ENCODE data around the gene PDE7B.

Gene PDE7B

GRCh38 chr6:135828021-135828420, 23.5 kb upstream of the PDE7B start:
- TF ChIP-seq CTCF (conservative IDR thresholded peaks at IDR 0.05), result no peak
- TF ChIP-seq ZFX (IDR thresholded peaks at IDR 0.05), result no peak
- no peak overlapping the region for H3K27ac ChIP-seq

- no peak overlapping the region for H3K27ac ChIP-seq
- TF ChIP-seq ZFX (IDR thresholded peaks at IDR 0.05) (no peak), CTCF (conservative IDR thresholded peaks at IDR 0.05) (no peak)
These were observed 21.0 kb upstream of the PDE7B start for GRCh38 chr6:135830452-135830881.

DNA sequence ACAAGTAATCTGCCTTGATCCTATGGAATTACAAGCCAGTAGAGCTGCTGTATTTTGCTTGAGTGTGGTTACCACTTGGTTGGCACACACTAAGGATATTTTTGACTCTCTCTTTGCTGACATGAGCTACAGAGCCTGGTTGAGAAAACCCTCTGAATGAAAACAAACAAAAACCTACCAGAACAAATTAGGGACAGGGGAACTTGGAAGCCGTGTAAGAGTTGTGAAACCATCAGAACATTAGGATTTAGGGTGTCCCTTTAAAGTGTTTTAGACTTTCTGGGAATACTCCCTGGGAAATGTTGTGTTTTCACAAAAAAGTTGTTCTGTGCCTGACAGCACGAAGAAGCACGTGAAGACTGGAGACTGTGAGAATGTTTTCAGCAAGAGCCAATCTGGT, 20.5 kb upstream of the PDE7B start:
- no peak overlapping the region for H3K27ac ChIP-seq
- TF ChIP-seq CTCF (conservative IDR thresholded peaks at IDR 0.05) (no peak), ZFX (IDR thresholded peaks at IDR 0.05) (no peak)

DNA sequence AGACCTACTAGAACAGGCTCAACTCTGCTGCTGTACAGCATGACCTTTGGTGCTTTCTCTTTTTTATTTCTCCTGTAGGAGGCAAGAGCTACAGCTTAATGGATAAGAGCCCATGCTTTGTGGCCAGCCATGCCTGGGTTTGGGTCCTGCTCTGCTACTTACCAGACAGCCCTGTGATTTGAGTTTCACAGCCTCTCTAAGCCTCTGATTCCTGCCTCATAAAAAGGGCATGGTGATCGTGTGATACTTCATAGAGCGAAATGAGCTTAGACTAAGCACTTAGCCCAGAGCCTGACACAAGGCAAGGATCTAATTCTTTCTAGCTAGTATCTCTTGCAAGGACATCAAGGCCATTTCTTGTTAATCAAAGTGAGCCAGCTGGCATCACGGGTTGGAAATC, 19.3 kb upstream of the PDE7B start:
- no peak for TF ChIP-seq ZFX (IDR thresholded peaks at IDR 0.05)
- no peak for TF ChIP-seq CTCF (conservative IDR thresholded peaks at IDR 0.05)
- H3K27ac ChIP-seq, result no peak overlapping the region

DNA sequence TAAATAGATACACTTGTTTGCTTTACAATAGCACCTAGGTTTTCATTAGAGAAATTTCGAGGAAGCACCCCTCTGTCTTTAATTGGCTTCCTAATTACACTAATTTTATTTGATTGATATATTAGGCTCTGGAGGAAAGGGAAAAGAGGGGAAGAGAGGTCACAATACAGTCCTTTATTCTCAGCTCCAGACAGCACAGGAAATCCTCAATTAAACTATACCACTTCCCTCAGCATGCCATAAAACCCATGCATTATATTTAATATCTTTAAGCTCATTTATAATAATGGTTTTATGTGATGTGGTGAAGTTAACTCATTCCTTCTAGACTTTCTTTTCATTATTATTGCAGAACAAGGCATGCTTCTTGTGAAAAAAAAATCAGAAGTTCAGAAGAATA, 17.7 kb upstream of the PDE7B start:
- TF ChIP-seq ZFX (IDR thresholded peaks at IDR 0.05), result no peak
- TF ChIP-seq CTCF (conservative IDR thresholded peaks at IDR 0.05), result no peak
- no peak overlapping the region for H3K27ac ChIP-seq

- no peak overlapping the region for H3K27ac ChIP-seq
- TF ChIP-seq ZFX (IDR thresholded peaks at IDR 0.05), result no peak
- no peak for TF ChIP-seq CTCF (conservative IDR thresholded peaks at IDR 0.05)
These were observed 13.6 kb upstream of the PDE7B start for GRCh38 chr6:135837735-135838449.

DNA sequence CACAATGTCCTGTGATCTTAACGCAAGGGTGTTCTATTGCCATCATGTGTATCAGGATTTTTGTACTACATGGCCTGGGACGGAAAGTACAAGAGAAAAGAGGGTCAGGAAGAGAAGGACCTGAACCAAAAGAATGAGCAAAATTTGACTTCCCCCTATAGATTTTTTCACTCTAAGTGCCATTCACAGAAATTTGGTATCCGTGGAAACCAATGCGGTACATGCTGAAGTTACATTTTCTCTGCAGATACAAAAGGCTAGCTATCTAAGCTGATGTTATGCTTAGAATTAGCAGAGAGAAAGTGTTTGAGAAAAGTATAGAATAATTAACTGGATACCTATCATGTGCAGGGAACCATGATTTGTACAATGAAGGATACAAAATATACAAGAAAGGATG, 12.4 kb upstream of the PDE7B start:
- no peak overlapping the region for H3K27ac ChIP-seq
- TF ChIP-seq ZFX (IDR thresholded peaks at IDR 0.05), result no peak
- no peak for TF ChIP-seq CTCF (conservative IDR thresholded peaks at IDR 0.05)

Data from C4-2B (cell line).